ENCODE results near the gene PDE4B.

PDE4B gene

GRCh38 chr1:66262208-66262963 is 469.7 kb downstream of the PDE4B start:
- no peak for DNase-seq (ENCODE audit: low spot score)

- no peak for DNase-seq (ENCODE audit: low spot score)
Observed at GRCh38 chr1:66265268-66265667, 472.6 kb downstream of the PDE4B start.

GRCh38 chr1:66265796-66266195 is 473.1 kb downstream of the PDE4B start:
- no peak for DNase-seq (ENCODE audit: low spot score)

- no peak for DNase-seq (ENCODE audit: low spot score)
Observed at GRCh38 chr1:66266350-66266749, 473.7 kb downstream of the PDE4B start.

GRCh38 chr1:66266756-66267155 is 474.1 kb downstream of the PDE4B start:
- no peak for DNase-seq (ENCODE audit: low spot score)

GRCh38 chr1:66267201-66267940 is 474.7 kb downstream of the PDE4B start:
- DNase-seq (ENCODE audit: low spot score): no peak

GRCh38 chr1:66269222-66269621 is 476.5 kb downstream of the PDE4B start:
- DNase-seq (ENCODE audit: low spot score): no peak

GRCh38 chr1:66270119-66270812 is 477.6 kb downstream of the PDE4B start:
- DNase-seq (ENCODE audit: low spot score): no peak

- DNase-seq (ENCODE audit: low spot score): no peak
Observed at GRCh38 chr1:66271216-66271903, 478.7 kb downstream of the PDE4B start.

GRCh38 chr1:66271904-66272254 is 479.2 kb downstream of the PDE4B start:
- DNase-seq (ENCODE audit: low spot score): no peak

GRCh38 chr1:66273656-66274055 is 481.0 kb downstream of the PDE4B start:
- no peak for DNase-seq (ENCODE audit: low spot score)

- no peak for DNase-seq (ENCODE audit: low spot score)
Observed at GRCh38 chr1:66274634-66275033, 481.9 kb downstream of the PDE4B start.

- no peak for DNase-seq (ENCODE audit: low spot score)
Observed at GRCh38 chr1:66275083-66275482, 482.4 kb downstream of the PDE4B start.

GRCh38 chr1:66275601-66276023 is 482.9 kb downstream of the PDE4B start:
- DNase-seq (ENCODE audit: low spot score): no peak

- no peak for DNase-seq (ENCODE audit: low spot score)
Observed at GRCh38 chr1:66276218-66276617, 483.5 kb downstream of the PDE4B start.

- no peak for DNase-seq (ENCODE audit: low spot score)
Observed at GRCh38 chr1:66278260-66279021, 485.7 kb downstream of the PDE4B start.

GRCh38 chr1:66281808-66282207 is 489.1 kb downstream of the PDE4B start:
- no peak for DNase-seq (ENCODE audit: low spot score)

- no peak for DNase-seq (ENCODE audit: low spot score)
Observed at GRCh38 chr1:66282343-66282852, 489.7 kb downstream of the PDE4B start.

GRCh38 chr1:66282891-66283621 is 490.4 kb downstream of the PDE4B start:
- no peak for DNase-seq (ENCODE audit: low spot score)

GRCh38 chr1:66283622-66284041 is 490.9 kb downstream of the PDE4B start:
- no peak for DNase-seq (ENCODE audit: low spot score)

- no peak for DNase-seq (ENCODE audit: low spot score)
Observed at GRCh38 chr1:66284746-66285145, 492.1 kb downstream of the PDE4B start.

All from HuH-7.5 (cell line).